ENCODE data around the gene IGFBP7. TPM values are rescaled to one million over a fixed set of nuclear protein-coding genes. Genes with fewer than 3 reads are reported as not detected.
A peak's percentile ranks its signal among the peaks of the same experiment; 100 is the strongest.
"Not testable (repeated sequence)": the region's sequence is repeated elsewhere in the genome, so short reads cannot be mapped to it uniquely, and the experiment has no call there.

Gene IGFBP7
- total RNA-seq, 1 donor = 234 TPM

GRCh38 chr4:57068237-57068981, 41.8 kb downstream of the IGFBP7 start:
- H3K4me3 ChIP-seq (ENCODE audit: low read depth, low read length) = no peak overlapping the region
- no peak for DNase-seq (ENCODE audit: low read depth)
- TF ChIP-seq, protein P1, sequence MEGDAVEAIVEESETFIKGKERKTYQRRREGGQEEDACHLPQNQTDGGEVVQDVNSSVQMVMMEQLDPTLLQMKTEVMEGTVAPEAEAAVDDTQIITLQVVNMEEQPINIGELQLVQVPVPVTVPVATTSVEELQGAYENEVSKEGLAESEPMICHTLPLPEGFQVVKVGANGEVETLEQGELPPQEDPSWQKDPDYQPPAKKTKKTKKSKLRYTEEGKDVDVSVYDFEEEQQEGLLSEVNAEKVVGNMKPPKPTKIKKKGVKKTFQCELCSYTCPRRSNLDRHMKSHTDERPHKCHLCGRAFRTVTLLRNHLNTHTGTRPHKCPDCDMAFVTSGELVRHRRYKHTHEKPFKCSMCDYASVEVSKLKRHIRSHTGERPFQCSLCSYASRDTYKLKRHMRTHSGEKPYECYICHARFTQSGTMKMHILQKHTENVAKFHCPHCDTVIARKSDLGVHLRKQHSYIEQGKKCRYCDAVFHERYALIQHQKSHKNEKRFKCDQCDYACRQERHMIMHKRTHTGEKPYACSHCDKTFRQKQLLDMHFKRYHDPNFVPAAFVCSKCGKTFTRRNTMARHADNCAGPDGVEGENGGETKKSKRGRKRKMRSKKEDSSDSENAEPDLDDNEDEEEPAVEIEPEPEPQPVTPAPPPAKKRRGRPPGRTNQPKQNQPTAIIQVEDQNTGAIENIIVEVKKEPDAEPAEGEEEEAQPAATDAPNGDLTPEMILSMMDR (IDR thresholded peaks at IDR 0.05; ENCODE audit: insufficient read depth, low read depth, low read length) = no peak

DNA sequence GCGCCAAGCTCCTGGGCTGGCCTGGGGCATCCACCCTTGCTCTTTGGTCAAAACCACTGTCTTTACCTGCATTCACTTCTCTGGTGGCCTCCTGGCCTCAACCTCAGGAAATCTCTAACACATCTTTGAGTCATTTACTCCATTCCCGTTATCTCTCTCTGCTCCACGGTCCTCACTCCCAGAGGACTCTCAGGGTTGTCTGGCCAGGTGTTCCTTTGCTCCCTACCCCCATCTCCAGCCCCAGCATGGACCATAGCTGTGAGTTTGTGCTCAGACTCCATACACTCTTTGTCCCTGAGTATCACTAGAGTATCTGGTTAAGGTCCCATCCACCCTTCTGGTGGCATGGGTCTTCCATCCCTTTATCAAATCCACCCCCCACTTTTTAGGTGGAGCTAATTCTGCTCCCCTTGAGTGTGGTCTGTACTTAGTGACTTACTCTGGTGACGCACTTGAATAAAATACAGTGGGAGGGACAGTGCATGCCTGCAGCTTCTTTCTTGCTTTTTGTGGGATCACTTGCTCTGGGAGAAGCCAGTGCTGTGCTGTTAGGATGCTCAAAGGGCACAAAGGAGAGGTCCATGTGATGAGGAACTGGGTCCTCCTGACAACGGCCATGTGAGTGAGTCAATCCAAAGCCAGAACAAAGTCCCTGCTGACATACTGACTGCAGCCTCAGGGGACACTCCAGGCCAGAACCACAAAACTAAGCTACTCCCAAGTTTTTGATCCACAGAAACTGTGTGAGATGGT, 44.3 kb downstream of the IGFBP7 start:
- peak overlapping the region; percentile 9 for H3K4me3 ChIP-seq (ENCODE audit: low read depth, low read length)
- DNase-seq (ENCODE audit: low read depth) = no peak
- TF ChIP-seq, protein P1 (IDR thresholded peaks at IDR 0.05; ENCODE audit: insufficient read depth, low read depth, low read length) = no peak

GRCh38 chr4:57064811-57065711, 45.1 kb downstream of the IGFBP7 start:
- peak overlapping the region; percentile 13 for H3K4me3 ChIP-seq (ENCODE audit: low read depth, low read length)
- TF ChIP-seq, protein P1 (IDR thresholded peaks at IDR 0.05; ENCODE audit: insufficient read depth, low read depth, low read length) = no peak
- peak; percentile 87 for DNase-seq (ENCODE audit: low read depth)

DNA sequence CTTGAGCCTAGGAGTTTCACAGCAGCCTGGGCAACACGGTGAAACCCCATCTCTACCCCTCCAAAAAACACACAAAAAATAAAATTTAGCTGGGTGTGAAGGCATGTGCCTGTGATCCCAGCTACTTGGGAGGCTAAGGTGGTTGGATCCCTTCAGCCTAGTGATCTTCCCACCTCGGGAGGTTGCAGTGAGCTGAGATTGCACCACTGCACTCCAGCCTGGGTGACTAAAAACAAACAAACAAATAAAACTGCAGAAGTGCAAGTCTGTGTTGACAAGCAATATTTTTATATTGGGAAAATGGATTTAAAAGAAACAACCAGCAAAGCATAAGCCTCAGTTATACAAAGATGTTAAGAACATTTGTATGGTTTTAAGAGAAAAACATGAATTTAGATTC, 46.1 kb downstream of the IGFBP7 start:
- no peak for DNase-seq (ENCODE audit: low read depth)
- H3K4me3 ChIP-seq (ENCODE audit: low read depth, low read length) = no peak overlapping the region
- TF ChIP-seq, protein P1 (IDR thresholded peaks at IDR 0.05; ENCODE audit: insufficient read depth, low read depth, low read length) = no peak

- DNase-seq (ENCODE audit: low read depth) = no peak
- H3K4me3 ChIP-seq (ENCODE audit: low read depth, low read length) = no peak overlapping the region
- TF ChIP-seq, protein P1 (IDR thresholded peaks at IDR 0.05; ENCODE audit: insufficient read depth, low read depth, low read length) = no peak
Measured at GRCh38 chr4:57063518-57063917, 46.7 kb downstream of the IGFBP7 start.

DNA sequence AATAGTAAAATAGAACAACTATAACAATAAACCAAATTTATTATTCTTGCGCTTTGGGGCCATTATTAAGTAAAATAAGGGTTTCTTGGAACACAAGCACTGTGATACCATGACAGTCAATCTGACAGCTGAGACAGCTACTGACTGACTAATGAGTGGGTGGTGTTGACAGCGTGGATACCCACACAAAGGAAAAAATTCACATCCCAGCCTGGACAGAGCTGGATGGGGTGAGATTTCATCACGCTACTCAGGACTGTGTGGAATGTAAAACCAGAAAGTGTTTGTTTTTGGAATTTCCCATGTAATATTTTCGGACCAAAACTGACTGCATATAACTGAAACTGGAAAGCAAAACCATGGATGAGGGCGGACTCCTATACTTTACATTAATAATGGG, 48.8 kb downstream of the IGFBP7 start:
- DNase-seq (ENCODE audit: low read depth) = no peak
- TF ChIP-seq, protein P1 (IDR thresholded peaks at IDR 0.05; ENCODE audit: insufficient read depth, low read depth, low read length) = no peak
- H3K4me3 ChIP-seq (ENCODE audit: low read depth, low read length) = no peak overlapping the region

DNA sequence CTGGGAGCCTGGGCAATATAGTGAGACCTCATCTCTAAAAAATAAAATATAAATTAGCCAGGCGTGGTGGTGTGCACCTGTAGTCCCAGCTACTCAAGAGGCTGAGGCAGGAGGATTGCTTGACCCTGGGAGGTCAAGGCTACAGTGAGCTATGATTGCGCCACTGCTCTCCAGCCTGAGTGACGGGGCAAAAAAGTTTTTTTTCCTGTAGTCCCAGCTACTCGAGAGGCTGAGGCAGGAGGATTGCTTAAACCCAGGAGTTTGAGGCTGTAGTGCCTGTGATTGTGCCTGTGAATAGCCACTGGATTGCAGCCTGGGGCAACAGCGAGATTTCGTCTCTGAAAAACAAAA, 49.5 kb downstream of the IGFBP7 start:
- not testable (repeated sequence) for DNase-seq (ENCODE audit: low read depth); H3K4me3 ChIP-seq (ENCODE audit: low read depth, low read length)

All from fibroblast of villous mesenchyme (primary cell).